ENCODE measurements around the gene JPH2. TPM values are rescaled to one million over a fixed set of nuclear protein-coding genes. Genes with fewer than 3 reads are reported as not detected.

JPH2 gene
- total and polyA plus RNA-seq, 2 donors from 2014 or later = 2.5 to 11.4 TPM

DNA sequence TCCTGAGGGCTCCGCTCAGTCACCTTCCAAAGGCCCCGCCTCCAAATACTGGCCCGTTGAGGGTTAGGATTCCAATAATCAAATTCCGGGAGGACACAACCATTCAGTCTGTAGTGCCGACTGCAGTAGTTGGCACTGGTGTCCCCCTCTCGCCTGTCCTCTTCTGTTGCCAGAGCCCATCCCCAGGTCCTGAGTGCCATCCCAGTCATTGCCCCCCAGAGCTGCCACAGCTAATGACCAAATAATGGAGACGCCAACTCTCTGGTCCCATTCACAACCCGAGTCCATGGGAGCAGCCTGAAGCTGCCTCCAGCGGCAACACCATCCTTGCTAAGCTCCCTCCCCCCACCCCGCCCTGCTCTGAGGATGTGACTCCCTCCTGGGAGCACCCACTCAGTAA lies 115.9 kb downstream of the JPH2 start:
- H3K4me1 ChIP-seq (ENCODE audit: control insufficient read depth in 2 of 3, insufficient read depth in 2 of 3, low read depth in 1 of 3, low read length in 3 of 3) = no peaks in the 10 kb centered on the region
- no peak for DNase-seq
- no peak overlapping the region for H3K27ac ChIP-seq (ENCODE audit: low read depth in 2 of 2, low read length in 2 of 2)
- FAIRE-seq = no peak
- intact Hi-C loops (cut with DNase I) = no loop called here
- no peaks in the 10 kb centered on the region for H3K36me3 ChIP-seq (ENCODE audit: control insufficient read depth in 2 of 3, insufficient read depth in 3 of 3, low read length in 3 of 3)
- TF ChIP-seq, protein P1, sequence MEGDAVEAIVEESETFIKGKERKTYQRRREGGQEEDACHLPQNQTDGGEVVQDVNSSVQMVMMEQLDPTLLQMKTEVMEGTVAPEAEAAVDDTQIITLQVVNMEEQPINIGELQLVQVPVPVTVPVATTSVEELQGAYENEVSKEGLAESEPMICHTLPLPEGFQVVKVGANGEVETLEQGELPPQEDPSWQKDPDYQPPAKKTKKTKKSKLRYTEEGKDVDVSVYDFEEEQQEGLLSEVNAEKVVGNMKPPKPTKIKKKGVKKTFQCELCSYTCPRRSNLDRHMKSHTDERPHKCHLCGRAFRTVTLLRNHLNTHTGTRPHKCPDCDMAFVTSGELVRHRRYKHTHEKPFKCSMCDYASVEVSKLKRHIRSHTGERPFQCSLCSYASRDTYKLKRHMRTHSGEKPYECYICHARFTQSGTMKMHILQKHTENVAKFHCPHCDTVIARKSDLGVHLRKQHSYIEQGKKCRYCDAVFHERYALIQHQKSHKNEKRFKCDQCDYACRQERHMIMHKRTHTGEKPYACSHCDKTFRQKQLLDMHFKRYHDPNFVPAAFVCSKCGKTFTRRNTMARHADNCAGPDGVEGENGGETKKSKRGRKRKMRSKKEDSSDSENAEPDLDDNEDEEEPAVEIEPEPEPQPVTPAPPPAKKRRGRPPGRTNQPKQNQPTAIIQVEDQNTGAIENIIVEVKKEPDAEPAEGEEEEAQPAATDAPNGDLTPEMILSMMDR (IDR thresholded peaks at IDR 0.05; ENCODE audit: borderline replicate concordance, extremely low read depth, insufficient read depth) = no peak
- H3K4me3 ChIP-seq (ENCODE audit: low read length in 3 of 3) = no peak overlapping the region
- no peaks in the 10 kb centered on the region for H3K27me3 ChIP-seq (ENCODE audit: control insufficient read depth, insufficient read depth, low read length)
- H3K9ac ChIP-seq (ENCODE audit: low read length in 3 of 3) = no peak overlapping the region
- H3K9me3 ChIP-seq (ENCODE audit: control insufficient read depth in 2 of 3, insufficient read depth in 1 of 3, low read length in 3 of 3) = no peaks in the 10 kb centered on the region

DNA sequence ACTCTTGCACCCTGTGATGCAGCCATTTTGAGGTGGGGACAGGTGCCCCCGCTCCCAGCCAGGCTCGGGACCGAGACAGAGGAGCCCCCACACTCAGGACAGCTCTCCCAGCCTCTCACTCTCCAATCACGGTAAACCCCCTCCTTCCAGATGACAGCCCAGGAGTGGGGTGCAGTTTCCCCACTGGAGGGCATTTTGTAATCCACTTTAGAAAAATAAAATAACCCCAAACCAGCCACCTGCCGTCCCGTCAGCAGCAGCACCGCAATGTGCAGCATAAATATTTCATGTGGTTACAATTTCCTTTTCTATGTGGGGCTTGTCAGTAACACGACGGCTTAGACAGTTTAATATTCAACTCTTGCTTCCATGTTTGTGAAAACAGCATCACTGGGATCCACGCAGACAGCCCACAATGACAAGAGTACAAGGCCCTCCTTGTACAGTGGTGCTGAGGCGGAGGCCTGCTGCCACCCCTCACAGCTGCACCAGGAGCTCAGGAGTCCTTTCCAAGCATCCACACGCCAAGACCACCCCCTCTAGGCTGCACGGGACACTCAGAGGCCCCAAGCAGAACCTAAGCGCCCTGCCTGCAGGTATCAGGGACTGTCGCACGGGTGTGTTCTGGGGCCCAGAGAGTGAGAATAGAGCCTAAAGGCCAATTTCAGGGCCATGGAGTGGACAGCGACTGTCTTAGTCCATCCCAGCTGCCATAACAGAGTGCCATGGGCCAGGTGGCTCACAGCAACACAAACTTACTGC lies 116.7 kb downstream of the JPH2 start:
- no peak for FAIRE-seq
- TF ChIP-seq, protein P1 (IDR thresholded peaks at IDR 0.05; ENCODE audit: borderline replicate concordance, extremely low read depth, insufficient read depth) = no peak
- Histone ChIP-seq H3K4me3 (ENCODE audit: low read length in 3 of 3) (no peak overlapping the region), H3K36me3 (ENCODE audit: control insufficient read depth in 2 of 3, insufficient read depth in 3 of 3, low read length in 3 of 3) (no peaks in the 10 kb centered on the region), H3K27ac (ENCODE audit: low read depth in 2 of 2, low read length in 2 of 2) (no peak overlapping the region), H3K9ac (ENCODE audit: low read length in 3 of 3) (no peak overlapping the region), H3K4me1 (ENCODE audit: control insufficient read depth in 2 of 3, insufficient read depth in 2 of 3, low read depth in 1 of 3, low read length in 3 of 3) (no peaks in the 10 kb centered on the region), H3K9me3 (ENCODE audit: control insufficient read depth in 2 of 3, insufficient read depth in 1 of 3, low read length in 3 of 3) (no peaks in the 10 kb centered on the region), H3K27me3 (ENCODE audit: control insufficient read depth, insufficient read depth, low read length) (no peaks in the 10 kb centered on the region)
- intact Hi-C loops (cut with DNase I) = no loop called here
- DNase-seq = peak in 2 of 5 donors; percentile 8 to 45

DNA sequence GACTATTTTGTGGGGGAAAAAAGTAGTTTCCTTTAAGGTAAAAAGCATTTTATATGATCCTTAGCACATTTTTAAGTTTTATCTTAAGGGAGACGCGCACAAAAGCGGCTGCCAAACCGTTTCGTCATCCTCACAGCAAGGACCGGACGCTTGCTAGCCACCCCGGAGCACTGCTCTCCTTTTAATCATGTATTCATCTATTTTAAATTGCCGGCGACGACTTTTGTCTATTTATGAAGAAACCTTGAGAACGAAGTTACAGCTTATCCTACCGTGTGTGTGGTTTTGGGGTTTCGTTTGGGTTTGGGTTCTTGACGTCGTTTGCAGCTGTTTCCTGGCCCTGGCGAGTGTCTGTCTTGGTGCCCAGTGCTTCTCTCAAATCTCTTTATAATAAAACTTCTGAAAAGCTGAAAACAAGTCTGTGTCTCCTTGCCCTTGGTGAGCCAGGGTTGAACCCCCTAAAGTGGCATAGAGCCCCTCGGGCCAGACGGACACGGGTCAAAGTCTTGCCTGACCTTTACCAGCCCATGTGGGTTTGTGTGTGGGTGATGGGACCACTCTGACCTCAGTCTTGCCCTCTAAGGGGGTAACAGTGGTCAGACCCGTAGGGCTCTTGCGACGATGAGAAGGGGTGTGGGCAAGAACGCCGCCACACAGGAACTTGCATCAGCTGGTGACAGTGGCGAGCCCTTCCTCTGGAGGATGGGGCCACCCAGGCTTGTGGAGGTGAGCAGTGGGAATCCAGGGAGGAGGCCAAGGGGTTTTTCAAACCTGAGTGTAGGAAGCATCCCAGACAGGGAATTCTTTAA lies 117.6 kb downstream of the JPH2 start:
- Histone ChIP-seq H3K27ac (ENCODE audit: low read depth in 2 of 2, low read length in 2 of 2) (no peak overlapping the region), H3K36me3 (ENCODE audit: control insufficient read depth in 2 of 3, insufficient read depth in 3 of 3, low read length in 3 of 3) (no peaks in the 10 kb centered on the region), H3K9ac (ENCODE audit: low read length in 3 of 3) (no peak overlapping the region), H3K9me3 (ENCODE audit: control insufficient read depth in 2 of 3, insufficient read depth in 1 of 3, low read length in 3 of 3) (no peaks in the 10 kb centered on the region), H3K4me3 (ENCODE audit: low read length in 3 of 3) (no peak overlapping the region), H3K27me3 (ENCODE audit: control insufficient read depth, insufficient read depth, low read length) (no peaks in the 10 kb centered on the region), H3K4me1 (ENCODE audit: control insufficient read depth in 2 of 3, insufficient read depth in 2 of 3, low read depth in 1 of 3, low read length in 3 of 3) (no peaks in the 10 kb centered on the region)
- intact Hi-C loops (cut with DNase I) = no loop called here
- peak in 1 of 5 donors; percentile 48 for DNase-seq
- TF ChIP-seq, protein P1 (IDR thresholded peaks at IDR 0.05; ENCODE audit: borderline replicate concordance, extremely low read depth, insufficient read depth) = no peak
- FAIRE-seq = no peak

Measured in kidney (tissue), 14 donors.